Ovary (tissue), 3 donors: ENCODE results near the gene AADACL4.

Source experiments
- CTCF ChIP-seq, 3 donors: fragments of 450-650 bp in 2 of 3; fragments of 200-600 bp in 1 of 3; IDR thresholded peaks; one replicate each; pipeline versions ENCODE4 v1.5.1 to v1.8.0; 2016 to 2022; ENCODE audit warnings: antibody characterized with exemption in 3 of 3, mild to moderate bottlenecking in 1 of 3
- EP300 ChIP-seq: sonication (generic); formaldehyde crosslinking; IDR thresholded peaks from one replicate; pipeline ENCODE4 v1.6.1; 2017; ENCODE audit warnings: antibody characterized with exemption
- donor health status: DM: no; HTN: no; CAD: no.

GRCh38 chr1:12620488-12620865, 23.4 kb upstream of the AADACL4 start:
- no peak for TF ChIP-seq CTCF (IDR thresholded peaks at IDR 0.05)
- TF ChIP-seq EP300: no peak
